HCT116 (cell line): ENCODE results near the gene KCNK2. TPM values are rescaled to one million over a fixed set of nuclear protein-coding genes. Genes with fewer than 3 reads are reported as not detected.

ENCODE experiments used
- ATAC-seq: fragments of 200-7000 bp; cut with Tn5 transposase; 2 replicates; pipeline ENCODE4 v1.9.1; 2020; ENCODE audit warnings: mild to moderate bottlenecking, moderate library complexity
- BruUV-seq: library from RNA; stranded (reverse); fragments of 400-500 nt; replicated peaks from 2 replicates; lab custom pipeline; 2021; lab: Mats Ljungman, UMichigan
- CTCF ChIA-PET: fragments of 300-600 bp; sonication (Branson Sonifier 250); formaldehyde crosslinking; loops from one replicate; lab custom pipeline; 2021; ENCODE audit warnings: antibody characterized with exemption; lab: Charles Lee
- POLR2A ChIA-PET: fragments of 300-600, 350-600 bp; sonication (Branson Sonifier 250); formaldehyde crosslinking; loops from one replicate; lab custom pipeline; 2021; ENCODE audit warnings: antibody characterized with exemption; lab: Charles Lee
- RAD21 ChIA-PET, 2 experiments: fragments of 300-600 bp; sonication (Branson Sonifier 250); formaldehyde crosslinking; loops; one replicate each; lab custom pipeline; 2023; ENCODE audit warnings: low total read pairs in 2 of 2; ENCODE audit not compliant: uncharacterized antibody in 2 of 2, unreplicated experiment in 2 of 2, low non-redundant PET in 1 of 2; lab: Charles Lee
- DNase-seq: peaks from one replicate; pipeline ENCODE4 v3.0.0-alpha.2; 2010; ENCODE audit warnings: low read depth, low spot score
- H2AFZ ChIP-seq: fragments of 200-600 bp; shearing (Covaris generic), sonication (generic); 2 replicates; pipeline ENCODE4 v1.6.1; 2017; ENCODE audit warnings: low read depth, mixed run types, mixed read lengths, antibody characterized with exemption, low read length; ENCODE audit not compliant: poor library complexity, severe bottlenecking
- H3K27ac ChIP-seq: 2 replicates; pipeline ENCODE4 v1.5.1; 2012; ENCODE audit warnings: low read depth, low read length
- H3K27me3 ChIP-seq: fragments of 200-600 bp; sonication (generic); 2 replicates; pipeline ENCODE4 v1.6.1; 2016; ENCODE audit warnings: mixed run types, low read length, mixed read lengths; ENCODE audit not compliant: insufficient read depth
- H3K36me3 ChIP-seq, 2 experiments: fragments of 200-500 bp in 1 of 2; fragments of 200-600 bp in 1 of 2; sonication (Bioruptor generic) in 1 of 2; sonication (generic) in 1 of 2; 2 replicates each; pipeline versions ENCODE4 v1.5.1 to v1.6.1; 2014 to 2016; ENCODE audit warnings: low read length in 2 of 2, inconsistent platforms in 1 of 2, mixed read lengths in 1 of 2, mixed run types in 1 of 2; ENCODE audit not compliant: insufficient read depth in 2 of 2, control insufficient read depth in 1 of 2
- H3K4me1 ChIP-seq, 2 experiments: fragments of 200-600 bp in 1 of 2; sonication (generic) in 1 of 2; 2 replicates each; pipeline versions ENCODE4 v1.5.1 to v1.6.1; 2012 to 2017; ENCODE audit warnings: low read length in 2 of 2, inconsistent platforms in 1 of 2, mild to moderate bottlenecking in 1 of 2, mixed read lengths in 1 of 2, mixed run types in 1 of 2, moderate library complexity in 1 of 2; ENCODE audit not compliant: insufficient read depth in 2 of 2, control insufficient read depth in 1 of 2
- H3K4me2 ChIP-seq: fragments of 200-600 bp; sonication (generic); 2 replicates; pipeline ENCODE4 v1.6.1; 2017; ENCODE audit warnings: mixed run types, low read length, mixed read lengths
- H3K4me3 ChIP-seq, 2 experiments: fragments of 200-600 bp in 1 of 2; sonication (generic) in 1 of 2; replicated peaks in 1 of 2; 2 replicates each; pipeline ENCODE4 v1.5.1; 2011 to 2016; ENCODE audit warnings: low read length in 2 of 2, control low read depth in 1 of 2, low read depth in 1 of 2, mild to moderate bottlenecking in 1 of 2, mixed read lengths in 1 of 2, mixed run types in 1 of 2
- H3K79me2 ChIP-seq: fragments of 200-600 bp; sonication (generic); 2 replicates; pipeline ENCODE4 v1.6.1; 2017; ENCODE audit warnings: mild to moderate bottlenecking, mixed run types, low read length, moderate library complexity, mixed read lengths; ENCODE audit not compliant: insufficient read depth
- H3K9ac ChIP-seq: fragments of 200-600 bp; sonication (generic); 2 replicates; pipeline ENCODE4 v1.6.1; 2016; ENCODE audit warnings: low read length, mixed read lengths
- H3K9me2 ChIP-seq: fragments of 200-600 bp; sonication (generic), shearing (Covaris generic); 2 replicates; pipeline ENCODE4 v1.6.1; 2017; ENCODE audit warnings: mixed run types, mild to moderate bottlenecking, moderate library complexity; ENCODE audit not compliant: insufficient read depth
- H3K9me3 ChIP-seq, 2 experiments: fragments of 200-500 bp in 1 of 2; fragments of 200-600 bp in 1 of 2; sonication (Bioruptor generic) in 1 of 2; sonication (generic) in 1 of 2; 2 replicates each; pipeline ENCODE4 v1.6.1; 2014 to 2017; ENCODE audit warnings: low read length in 2 of 2, mixed read lengths in 2 of 2, inconsistent platforms in 1 of 2, low read depth in 1 of 2, mild to moderate bottlenecking in 1 of 2, mixed run types in 1 of 2, moderate library complexity in 1 of 2; ENCODE audit not compliant: control insufficient read depth in 1 of 2, insufficient read depth in 1 of 2
- H4K20me1 ChIP-seq: fragments of 200-600 bp; sonication (generic), shearing (Covaris generic); 2 replicates; pipeline ENCODE4 v1.6.1; 2017; ENCODE audit warnings: mixed run types, mild to moderate bottlenecking, moderate library complexity; ENCODE audit not compliant: insufficient read depth
- CBX3 ChIP-seq: IDR thresholded peaks from 2 replicates; pipeline ENCODE4 v1.6.1; 2012; ENCODE audit warnings: low read depth
- EGR1 ChIP-seq: IDR thresholded peaks from 2 replicates; pipeline ENCODE4 v1.6.1; 2012; ENCODE audit warnings: low read depth
- ELF1 ChIP-seq: IDR thresholded peaks from 2 replicates; pipeline ENCODE4 v1.6.1; 2012; ENCODE audit warnings: low read depth, borderline replicate concordance
- EZH2 ChIP-seq: fragments of 200-600 bp; sonication (generic); IDR thresholded peaks from 2 replicates; pipeline ENCODE4 v1.6.1; 2017; ENCODE audit warnings: antibody characterized with exemption, mixed run types
- EZH2phosphoT487 ChIP-seq: fragments of 200-600 bp; IDR thresholded peaks from 2 replicates; pipeline ENCODE4 v1.6.1; 2018; ENCODE audit warnings: antibody characterized with exemption, borderline replicate concordance
- POLR2A ChIP-seq: IDR thresholded peaks from 2 replicates; pipeline ENCODE4 v1.7.0; 2011; ENCODE audit warnings: borderline replicate concordance; ENCODE audit not compliant: insufficient read depth, insufficient read length; ENCODE audit errors: extremely low read depth
- POLR2AphosphoS5 ChIP-seq: IDR thresholded peaks from 2 replicates; pipeline ENCODE4 v1.6.1; 2011; ENCODE audit warnings: mild to moderate bottlenecking, low read depth, low read length, moderate library complexity
- RAD21 ChIP-seq: IDR thresholded peaks from 2 replicates; pipeline ENCODE4 v1.6.1; 2012; ENCODE audit warnings: low read depth, mild to moderate bottlenecking
- SIN3A ChIP-seq: IDR thresholded peaks from 2 replicates; pipeline ENCODE4 v1.6.1; 2012; ENCODE audit warnings: low read depth
- SP1 ChIP-seq: IDR thresholded peaks from 2 replicates; pipeline ENCODE4 v1.6.1; 2012; ENCODE audit warnings: low read depth
- SRF ChIP-seq: IDR thresholded peaks from 2 replicates; pipeline ENCODE4 v1.6.1; 2012; ENCODE audit warnings: low read depth
- TCF7L2 ChIP-seq: IDR thresholded peaks from 2 replicates; pipeline ENCODE4 v1.7.0; 2011; ENCODE audit warnings: borderline replicate concordance, inconsistent platforms; ENCODE audit not compliant: insufficient read depth, insufficient read length; ENCODE audit errors: extremely low read depth
- YY1 ChIP-seq: IDR thresholded peaks from 2 replicates; pipeline ENCODE4 v1.6.1; 2011; ENCODE audit warnings: low read length, low read depth, moderate library complexity, mild to moderate bottlenecking; ENCODE audit not compliant: insufficient replicate concordance; ENCODE audit errors: extremely low read depth
- ZNF274 ChIP-seq: fragments of 200-500 bp; sonication (Bioruptor generic); IDR thresholded peaks from 2 replicates; pipeline ENCODE4 v1.6.1; 2014; ENCODE audit warnings: mild to moderate bottlenecking, low read depth, low read length, inconsistent platforms
- intact Hi-C: fragments of 100-400 bp; cut with micrococcal nuclease; formaldehyde crosslinking; loops from 2 replicates; pipeline ENCODE4 v1.10.0; 2022
- total RNA-seq: library from RNA; stranded (reverse); gene quantifications from one replicate; pipeline ENCODE4 v1.2.1, GENCODE V29; 2021; ENCODE audit not compliant: unreplicated experiment
- TF ChIP-seq, protein P1 (sequence below): IDR thresholded peaks from 2 replicates; pipeline ENCODE4 v1.6.1; 2012; ENCODE audit warnings: low read depth

KCNK2 gene
- total RNA-seq, 1 experiment from 2014 or later: 0.27 TPM

DNA sequence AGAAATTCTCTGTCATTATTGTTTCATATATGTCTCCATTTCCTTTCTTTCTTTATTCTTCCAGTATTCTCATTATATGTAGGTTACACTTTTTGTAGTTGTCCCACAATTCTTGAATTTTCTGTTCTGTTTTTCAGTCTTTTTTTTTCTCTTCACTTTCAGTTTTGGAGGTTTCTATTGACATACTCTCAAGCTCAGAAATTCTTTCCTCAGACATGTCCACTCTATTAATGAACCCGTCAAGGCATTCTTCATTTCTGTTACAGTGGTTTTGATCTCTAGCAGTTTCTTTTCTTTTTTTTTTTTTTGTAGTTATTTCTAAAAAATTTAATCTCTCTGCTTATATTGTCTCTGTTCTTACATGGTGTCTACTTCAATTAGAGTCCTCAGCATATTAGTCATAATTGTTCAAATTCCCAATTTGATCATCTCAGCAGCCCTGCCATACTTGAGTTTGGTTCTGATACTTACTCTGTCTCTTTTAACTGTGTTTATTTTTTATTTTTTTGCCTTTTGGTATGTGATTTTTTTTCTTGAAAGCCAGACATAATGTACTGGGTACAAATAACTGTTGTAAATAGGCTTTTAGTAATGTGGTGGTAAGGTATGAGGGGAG, 49.5 kb upstream of the KCNK2 start:
- Histone ChIP-seq H3K4me3 (no peak overlapping the region), H3K79me2 (no peaks in the 10 kb centered on the region), H3K27ac (no peak overlapping the region), H4K20me1 (no peaks in the 10 kb centered on the region), H3K4me1 (no peaks in the 10 kb centered on the region), H3K9me2 (no peaks in the 10 kb centered on the region), H2AFZ (no peak overlapping the region), H3K36me3 (no peaks in the 10 kb centered on the region), H3K4me2 (no peak overlapping the region), H3K9me3 (no peaks in the 10 kb centered on the region), H3K9ac (no peak overlapping the region), H3K27me3 (no peaks in the 10 kb centered on the region)
- ATAC-seq (no peak), DNase-seq (no peak)
- no peak for TF ChIP-seq TCF7L2
- TF ChIP-seq POLR2AphosphoS5: no peak
- TF ChIP-seq ELF1: no peak
- no peak for TF ChIP-seq EZH2phosphoT487
- TF ChIP-seq EZH2: no peak
- TF ChIP-seq ZNF274: no peak
- TF ChIP-seq SIN3A: no peak
- ChIA-PET CTCF (no interaction called here), POLR2A (no interaction called here), RAD21 (no interaction called here)
- intact Hi-C loops: no loop called here
- BruUV-seq: no TSS peak

DNA sequence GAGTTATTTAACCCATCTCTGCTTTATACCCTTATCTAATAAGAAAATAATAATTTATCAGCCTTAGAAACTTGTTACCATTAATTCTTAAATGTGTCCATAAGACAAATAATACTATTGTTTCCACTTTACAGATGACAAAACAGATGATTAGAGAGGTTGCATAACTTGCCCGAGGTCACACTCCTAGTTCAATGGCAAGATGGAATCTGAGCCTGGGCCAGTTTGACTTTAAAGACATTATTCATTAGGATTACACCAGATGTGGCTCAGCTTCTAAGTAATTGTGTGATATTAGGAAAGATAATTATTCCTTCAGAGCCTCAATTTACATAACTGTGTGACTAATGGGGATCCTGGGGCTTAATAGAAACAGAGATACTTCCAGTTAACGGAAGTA, 42.3 kb upstream of the KCNK2 start:
- ChIA-PET POLR2A (no interaction called here), RAD21 (no interaction called here), CTCF (no interaction called here)
- Histone ChIP-seq H3K4me2 (no peak overlapping the region), H3K4me1 (no peaks in the 10 kb centered on the region), H3K9me3 (no peaks in the 10 kb centered on the region), H3K4me3 (no peak overlapping the region), H3K79me2 (no peaks in the 10 kb centered on the region), H4K20me1 (no peaks in the 10 kb centered on the region), H3K9me2 (no peaks in the 10 kb centered on the region), H3K27ac (no peak overlapping the region), H3K9ac (no peak overlapping the region), H3K36me3 (no peaks in the 10 kb centered on the region), H3K27me3 (no peaks in the 10 kb centered on the region), H2AFZ (no peak overlapping the region)
- intact Hi-C loops: no loop called here
- no peak for ATAC-seq
- no peak for DNase-seq
- BruUV-seq: no TSS peak
- TF ChIP-seq TCF7L2 (no peak), EGR1 (no peak), EZH2 (no peak), SIN3A (no peak), ELF1 (no peak), POLR2A (no peak), ZNF274 (no peak), SP1 (no peak), CBX3 (no peak), SRF (no peak), RAD21 (no peak), YY1 (no peak)
- TF ChIP-seq, protein P1, sequence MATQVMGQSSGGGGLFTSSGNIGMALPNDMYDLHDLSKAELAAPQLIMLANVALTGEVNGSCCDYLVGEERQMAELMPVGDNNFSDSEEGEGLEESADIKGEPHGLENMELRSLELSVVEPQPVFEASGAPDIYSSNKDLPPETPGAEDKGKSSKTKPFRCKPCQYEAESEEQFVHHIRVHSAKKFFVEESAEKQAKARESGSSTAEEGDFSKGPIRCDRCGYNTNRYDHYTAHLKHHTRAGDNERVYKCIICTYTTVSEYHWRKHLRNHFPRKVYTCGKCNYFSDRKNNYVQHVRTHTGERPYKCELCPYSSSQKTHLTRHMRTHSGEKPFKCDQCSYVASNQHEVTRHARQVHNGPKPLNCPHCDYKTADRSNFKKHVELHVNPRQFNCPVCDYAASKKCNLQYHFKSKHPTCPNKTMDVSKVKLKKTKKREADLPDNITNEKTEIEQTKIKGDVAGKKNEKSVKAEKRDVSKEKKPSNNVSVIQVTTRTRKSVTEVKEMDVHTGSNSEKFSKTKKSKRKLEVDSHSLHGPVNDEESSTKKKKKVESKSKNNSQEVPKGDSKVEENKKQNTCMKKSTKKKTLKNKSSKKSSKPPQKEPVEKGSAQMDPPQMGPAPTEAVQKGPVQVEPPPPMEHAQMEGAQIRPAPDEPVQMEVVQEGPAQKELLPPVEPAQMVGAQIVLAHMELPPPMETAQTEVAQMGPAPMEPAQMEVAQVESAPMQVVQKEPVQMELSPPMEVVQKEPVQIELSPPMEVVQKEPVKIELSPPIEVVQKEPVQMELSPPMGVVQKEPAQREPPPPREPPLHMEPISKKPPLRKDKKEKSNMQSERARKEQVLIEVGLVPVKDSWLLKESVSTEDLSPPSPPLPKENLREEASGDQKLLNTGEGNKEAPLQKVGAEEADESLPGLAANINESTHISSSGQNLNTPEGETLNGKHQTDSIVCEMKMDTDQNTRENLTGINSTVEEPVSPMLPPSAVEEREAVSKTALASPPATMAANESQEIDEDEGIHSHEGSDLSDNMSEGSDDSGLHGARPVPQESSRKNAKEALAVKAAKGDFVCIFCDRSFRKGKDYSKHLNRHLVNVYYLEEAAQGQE: no peak
